ENCODE data around the gene TNC. TPM values are rescaled to one million over a fixed set of nuclear protein-coding genes. Genes with fewer than 3 reads are reported as not detected.

Gene TNC
- total RNA-seq, 2 donors from 2014 or later: 67.5 to 172 TPM

GRCh38 chr9:115090486-115090885 lies 27.5 kb downstream of the TNC start:
- Histone ChIP-seq H3K4me1 (ENCODE audit: control insufficient read depth, insufficient read depth, low read length) (no peaks in the 10 kb centered on the region), H3K9ac (ENCODE audit: extremely low read depth, low read length, poor library complexity, severe bottlenecking) (no peak overlapping the region), H3K9me3 (ENCODE audit: control insufficient read depth, low read length) (peaks cover 5% of the 10 kb centered on the region), H3K4me3 (ENCODE audit: low read length) (no peak overlapping the region), H3K27ac (ENCODE audit: low read depth, low read length) (no peak overlapping the region), H3K36me3 (ENCODE audit: control insufficient read depth, insufficient read depth, low read length) (peaks cover 42% of the 10 kb centered on the region), H3K27me3 (ENCODE audit: control insufficient read depth, insufficient read depth, low read length, poor library complexity, severe bottlenecking) (no peaks in the 10 kb centered on the region)
- H3K4me3 Mint-ChIP-seq: no peak overlapping the region
- peaks cover 42% of the 10 kb centered on the region for H3K36me3 Mint-ChIP-seq (ENCODE audit: low read depth)
- peaks cover 2% of the 10 kb centered on the region for H3K4me1 Mint-ChIP-seq
- H3K27me3 Mint-ChIP-seq (ENCODE audit: insufficient read depth): no peaks in the 10 kb centered on the region
- no peak for TF ChIP-seq CTCF (conservative IDR thresholded peaks at IDR 0.05)
- 98 to 99% methylated on average over 8 to 9 of the region's 9 CpGs for WGBS, 2 experiments (ENCODE audit: insufficient coverage in 1 of 2, insufficient read length in 1 of 2)
- H3K27ac Mint-ChIP-seq: no peak overlapping the region
- no peak for DNase-seq
- H3K9me3 Mint-ChIP-seq: no peaks in the 10 kb centered on the region

- 98 to 100% methylated on average over 1 of the region's 1 CpG for WGBS, 2 experiments (ENCODE audit: insufficient coverage in 1 of 2, insufficient read length in 1 of 2)
- Mint-ChIP-seq H3K9me3 (no peaks in the 10 kb centered on the region), H3K36me3 (ENCODE audit: low read depth) (peaks cover 54% of the 10 kb centered on the region), H3K27me3 (ENCODE audit: insufficient read depth) (no peaks in the 10 kb centered on the region), H3K27ac (no peak overlapping the region), H3K4me1 (no peaks in the 10 kb centered on the region), H3K4me3 (no peak overlapping the region)
- H3K4me3 ChIP-seq (ENCODE audit: low read length): no peak overlapping the region
- DNase-seq: no peak
- TF ChIP-seq CTCF (conservative IDR thresholded peaks at IDR 0.05): no peak
- H3K27ac ChIP-seq (ENCODE audit: low read depth, low read length): no peak overlapping the region
- peaks cover 51% of the 10 kb centered on the region for H3K36me3 ChIP-seq (ENCODE audit: control insufficient read depth, insufficient read depth, low read length)
- no peaks in the 10 kb centered on the region for H3K27me3 ChIP-seq (ENCODE audit: control insufficient read depth, insufficient read depth, low read length, poor library complexity, severe bottlenecking)
- H3K4me1 ChIP-seq (ENCODE audit: control insufficient read depth, insufficient read depth, low read length): no peaks in the 10 kb centered on the region
- no peak overlapping the region for H3K9ac ChIP-seq (ENCODE audit: extremely low read depth, low read length, poor library complexity, severe bottlenecking)
- H3K9me3 ChIP-seq (ENCODE audit: control insufficient read depth, low read length): no peaks in the 10 kb centered on the region
Observed at GRCh38 chr9:115088860-115089259, 29.1 kb downstream of the TNC start.

GRCh38 chr9:115086886-115087285 lies 31.1 kb downstream of the TNC start:
- H3K4me1 Mint-ChIP-seq: no peaks in the 10 kb centered on the region
- TF ChIP-seq CTCF (conservative IDR thresholded peaks at IDR 0.05): no peak
- peaks cover 60% of the 10 kb centered on the region for H3K36me3 ChIP-seq (ENCODE audit: control insufficient read depth, insufficient read depth, low read length)
- no peak overlapping the region for H3K27ac Mint-ChIP-seq
- H3K36me3 Mint-ChIP-seq (ENCODE audit: low read depth): peaks cover 69% of the 10 kb centered on the region
- no peaks in the 10 kb centered on the region for H3K27me3 ChIP-seq (ENCODE audit: control insufficient read depth, insufficient read depth, low read length, poor library complexity, severe bottlenecking)
- no peaks in the 10 kb centered on the region for H3K9me3 Mint-ChIP-seq
- DNase-seq: no peak
- H3K27me3 Mint-ChIP-seq (ENCODE audit: insufficient read depth): no peaks in the 10 kb centered on the region
- H3K4me3 ChIP-seq (ENCODE audit: low read length): no peak overlapping the region
- 92 to 96% methylated on average over 16 to 20 of the region's 20 CpGs for WGBS, 2 experiments (ENCODE audit: insufficient coverage in 1 of 2, insufficient read length in 1 of 2)
- H3K27ac ChIP-seq (ENCODE audit: low read depth, low read length): no peak overlapping the region
- no peaks in the 10 kb centered on the region for H3K4me1 ChIP-seq (ENCODE audit: control insufficient read depth, insufficient read depth, low read length)
- no peak overlapping the region for H3K4me3 Mint-ChIP-seq
- no peak overlapping the region for H3K9ac ChIP-seq (ENCODE audit: extremely low read depth, low read length, poor library complexity, severe bottlenecking)
- H3K9me3 ChIP-seq (ENCODE audit: control insufficient read depth, low read length): no peaks in the 10 kb centered on the region
